Activated B cell treated with CpG ODN at 0.5 μM for 24 hours (primary cell): ENCODE measurements around the gene DHX40. TPM values are rescaled to one million over a fixed set of nuclear protein-coding genes. Genes with fewer than 3 reads are reported as not detected.

Experiments used
- ATAC-seq: fragments of 200-7000 bp; cut with Tn5 transposase; one replicate; pipeline ENCODE4 v1.10.0; 2021; ENCODE audit warnings: low read depth, mild to moderate bottlenecking, moderate library complexity
- CTCF ChIA-PET: fragments of 350-600 bp; sonication (Branson Sonifier 250); formaldehyde crosslinking; loops from one replicate; lab custom pipeline; 2021; ENCODE audit warnings: antibody characterized with exemption; lab: Charles Lee
- POLR2A ChIA-PET: fragments of 350-600 bp; sonication (Branson Sonifier 250); formaldehyde crosslinking; loops from one replicate; lab custom pipeline; 2021; ENCODE audit warnings: antibody characterized with exemption; lab: Charles Lee
- DNase-seq: peaks from one replicate; pipeline ENCODE4 v3.0.0; 2022
- H3K27ac Mint-ChIP-seq: one replicate; pipeline ENCODE4 v1.8.0; 2020; ENCODE audit warnings: mixed read lengths
- H3K27me3 Mint-ChIP-seq: one replicate; pipeline ENCODE4 v1.8.0; 2021; ENCODE audit warnings: mixed read lengths
- H3K36me3 Mint-ChIP-seq: one replicate; pipeline ENCODE4 v1.8.0; 2021; ENCODE audit warnings: low read depth, mixed read lengths
- H3K4me1 Mint-ChIP-seq: one replicate; pipeline ENCODE4 v1.8.0; 2021; ENCODE audit warnings: mixed read lengths
- H3K4me3 Mint-ChIP-seq: one replicate; pipeline ENCODE4 v1.8.0; 2020; ENCODE audit warnings: mild to moderate bottlenecking, mixed read lengths
- H3K9me3 Mint-ChIP-seq: one replicate; pipeline ENCODE4 v1.8.0; 2020; ENCODE audit warnings: mixed read lengths
- intact Hi-C: fragments of 100-400 bp; cut with micrococcal nuclease; formaldehyde crosslinking; loops from one replicate; pipeline ENCODE4 v1.15.1; 2024
- total RNA-seq: library from RNA; stranded (reverse); gene quantifications from 2 replicates; pipeline ENCODE4 v1.2.3, GENCODE V29; 2022
- TF ChIP-seq, protein P1 (sequence below): fragments of 200-600 bp; IDR thresholded peaks from one replicate; pipeline ENCODE4 v1.8.0; 2022; ENCODE audit warnings: antibody characterized with exemption, mild to moderate bottlenecking

DHX40 gene
- total RNA-seq, 1 donor from 2014 or later, result 22.6 TPM

DNA sequence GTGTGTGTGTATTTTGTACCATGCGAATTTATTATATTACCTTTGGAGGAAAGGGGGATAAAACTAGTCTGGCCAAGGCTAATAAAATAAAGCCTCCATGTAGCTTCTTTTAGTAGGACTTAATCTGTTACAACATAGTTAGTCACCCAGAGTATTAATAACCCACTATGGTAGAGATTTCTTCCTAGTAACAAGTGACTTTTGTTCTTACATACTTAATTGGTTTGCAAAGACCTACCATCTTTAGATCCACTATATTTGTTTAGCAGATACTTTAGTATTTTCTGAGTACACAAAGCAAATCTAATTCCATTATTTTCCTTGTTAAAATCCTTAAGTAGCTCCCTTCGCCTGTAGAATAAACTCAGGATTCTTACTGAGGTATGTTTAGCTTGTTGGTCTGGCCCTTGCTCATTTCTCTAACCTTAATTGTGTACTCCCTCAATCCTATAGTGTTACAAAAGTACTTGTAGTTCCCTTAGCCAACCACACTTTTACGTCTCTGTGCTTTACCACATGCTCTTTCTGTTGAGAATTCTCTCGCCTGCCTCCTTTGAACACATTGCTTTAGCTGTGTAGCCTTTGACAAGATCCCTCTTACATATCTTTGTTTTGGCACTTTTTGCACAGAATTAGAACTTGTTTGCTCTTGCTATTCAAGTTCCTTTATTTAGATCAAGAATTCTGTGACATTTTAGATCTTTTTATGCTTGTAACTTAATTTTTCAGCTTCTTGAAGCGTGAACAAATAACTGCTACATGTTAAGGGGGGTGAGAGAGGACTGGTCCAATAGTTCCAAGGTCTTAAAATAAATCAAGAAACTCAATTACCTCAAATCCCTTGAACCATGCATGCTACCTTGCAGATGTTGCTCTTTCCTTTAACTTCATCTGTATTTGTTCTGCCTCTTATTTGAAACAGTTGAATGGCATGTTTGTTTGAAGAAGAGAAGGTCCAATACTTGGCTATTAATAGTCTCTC lies 78.0 kb downstream of the DHX40 start:
- TF ChIP-seq, protein P1, sequence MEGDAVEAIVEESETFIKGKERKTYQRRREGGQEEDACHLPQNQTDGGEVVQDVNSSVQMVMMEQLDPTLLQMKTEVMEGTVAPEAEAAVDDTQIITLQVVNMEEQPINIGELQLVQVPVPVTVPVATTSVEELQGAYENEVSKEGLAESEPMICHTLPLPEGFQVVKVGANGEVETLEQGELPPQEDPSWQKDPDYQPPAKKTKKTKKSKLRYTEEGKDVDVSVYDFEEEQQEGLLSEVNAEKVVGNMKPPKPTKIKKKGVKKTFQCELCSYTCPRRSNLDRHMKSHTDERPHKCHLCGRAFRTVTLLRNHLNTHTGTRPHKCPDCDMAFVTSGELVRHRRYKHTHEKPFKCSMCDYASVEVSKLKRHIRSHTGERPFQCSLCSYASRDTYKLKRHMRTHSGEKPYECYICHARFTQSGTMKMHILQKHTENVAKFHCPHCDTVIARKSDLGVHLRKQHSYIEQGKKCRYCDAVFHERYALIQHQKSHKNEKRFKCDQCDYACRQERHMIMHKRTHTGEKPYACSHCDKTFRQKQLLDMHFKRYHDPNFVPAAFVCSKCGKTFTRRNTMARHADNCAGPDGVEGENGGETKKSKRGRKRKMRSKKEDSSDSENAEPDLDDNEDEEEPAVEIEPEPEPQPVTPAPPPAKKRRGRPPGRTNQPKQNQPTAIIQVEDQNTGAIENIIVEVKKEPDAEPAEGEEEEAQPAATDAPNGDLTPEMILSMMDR, result no peak
- ChIA-PET CTCF (interaction anchor here (0.9 to 1.1 kb wide), 3 partner anchors 25 to 36 kb away, joined by 3 read pairs; no protein-coding TSS in a partner anchor), POLR2A (interaction anchor here (0.5 to 4.2 kb wide), 5 partner anchors 16 to 42 kb away, joined by 3 to 116 read pairs (median 4); partner anchors contain the start of gene CLTC)
- Mint-ChIP-seq H3K4me1 (peaks cover 68% of the 10 kb centered on the region), H3K27me3 (no peaks in the 10 kb centered on the region), H3K9me3 (no peaks in the 10 kb centered on the region), H3K36me3 (peaks cover 35% of the 10 kb centered on the region), H3K4me3 (peak overlapping the region; percentile 21), H3K27ac (peak overlapping the region; percentile 67)
- DNase-seq (no peak), ATAC-seq (peak; percentile 41)
- intact Hi-C loops, result no loop called here

DNA sequence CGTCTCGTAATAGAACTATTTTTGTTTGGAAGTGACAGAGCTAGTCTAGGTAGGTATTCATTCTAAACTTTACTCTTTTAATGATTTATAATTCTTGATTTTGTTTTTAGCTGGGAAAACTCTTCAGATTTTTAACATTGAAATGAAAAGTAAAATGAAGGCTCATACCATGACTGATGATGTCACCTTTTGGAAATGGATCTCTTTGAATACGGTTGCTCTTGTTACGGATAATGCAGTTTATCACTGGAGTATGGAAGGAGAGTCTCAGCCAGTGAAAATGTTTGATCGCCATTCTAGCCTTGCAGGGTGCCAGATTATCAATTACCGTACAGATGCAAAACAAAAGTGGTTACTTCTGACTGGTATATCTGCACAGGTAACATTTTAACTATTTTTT lies 81.9 kb downstream of the DHX40 start:
- Mint-ChIP-seq H3K4me3 (no peak overlapping the region), H3K9me3 (no peaks in the 10 kb centered on the region), H3K36me3 (peaks cover 70% of the 10 kb centered on the region), H3K4me1 (peaks cover 34% of the 10 kb centered on the region), H3K27me3 (no peaks in the 10 kb centered on the region), H3K27ac (no peak overlapping the region)
- DNase-seq, result no peak
- ATAC-seq, result no peak
- POLR2A ChIA-PET, result interaction anchor here (2.0 kb wide), 1 partner anchor 28 kb away, joined by 8 read pairs; the partner anchor contains the start of gene CLTC
- CTCF ChIA-PET, result no interaction called here
- TF ChIP-seq, protein P1, result no peak
- intact Hi-C loops, result no loop called here

DNA sequence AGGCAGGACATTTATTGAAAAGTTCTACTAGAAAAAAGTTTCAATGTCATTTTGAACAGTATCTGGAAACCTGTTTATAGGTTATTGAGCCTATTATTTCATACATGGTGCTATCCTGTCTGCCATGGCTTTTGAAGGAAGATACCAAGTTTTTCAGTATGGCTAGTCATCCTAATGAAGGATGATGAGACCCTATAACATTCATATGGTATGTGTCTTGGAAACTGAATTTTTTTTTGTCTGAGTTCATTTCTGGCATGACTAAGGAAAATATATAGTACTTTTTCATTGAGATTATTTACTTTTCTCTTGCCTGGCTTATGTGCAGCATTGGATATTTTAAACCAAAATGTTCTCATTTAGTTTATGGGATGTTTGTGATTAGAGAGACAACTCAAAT lies 84.5 kb downstream of the DHX40 start:
- H3K9me3 Mint-ChIP-seq, result no peaks in the 10 kb centered on the region
- H3K27ac Mint-ChIP-seq, result no peak overlapping the region
- ChIA-PET POLR2A (no interaction called here), CTCF (no interaction called here)
- TF ChIP-seq, protein P1, result no peak
- intact Hi-C loops, result no loop called here
- H3K4me1 Mint-ChIP-seq, result peaks cover 10% of the 10 kb centered on the region
- ATAC-seq (no peak), DNase-seq (no peak)
- H3K4me3 Mint-ChIP-seq, result no peak overlapping the region
- H3K36me3 Mint-ChIP-seq, result peaks cover 80% of the 10 kb centered on the region
- H3K27me3 Mint-ChIP-seq, result no peaks in the 10 kb centered on the region

DNA sequence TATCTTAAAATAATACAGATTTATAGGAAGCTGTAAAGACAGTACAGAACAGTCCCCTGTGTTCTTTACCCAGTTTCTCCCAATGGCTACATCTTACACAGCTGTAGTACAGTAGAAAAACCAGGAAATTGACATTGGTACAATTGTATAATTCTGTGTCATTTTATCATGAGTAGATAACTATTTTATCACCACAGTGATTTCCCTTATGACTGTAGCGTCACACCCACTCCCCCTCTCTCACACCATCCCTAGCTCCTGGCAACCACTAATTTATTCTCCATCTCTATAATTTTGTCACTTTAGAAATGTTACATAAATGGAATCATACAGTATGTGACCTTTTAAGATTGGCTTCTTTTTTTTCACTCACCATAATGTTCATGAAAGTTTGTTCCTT lies 85.2 kb downstream of the DHX40 start:
- POLR2A ChIA-PET, result no interaction called here
- DNase-seq (no peak), ATAC-seq (no peak)
- CTCF ChIA-PET, result no interaction called here
- intact Hi-C loops, result no loop called here
- no peaks in the 10 kb centered on the region for H3K9me3 Mint-ChIP-seq
- H3K4me1 Mint-ChIP-seq, result peaks cover 7% of the 10 kb centered on the region
- peaks cover 84% of the 10 kb centered on the region for H3K36me3 Mint-ChIP-seq
- H3K27ac Mint-ChIP-seq, result no peak overlapping the region
- H3K4me3 Mint-ChIP-seq, result no peak overlapping the region
- no peaks in the 10 kb centered on the region for H3K27me3 Mint-ChIP-seq
- TF ChIP-seq, protein P1, result no peak

DNA sequence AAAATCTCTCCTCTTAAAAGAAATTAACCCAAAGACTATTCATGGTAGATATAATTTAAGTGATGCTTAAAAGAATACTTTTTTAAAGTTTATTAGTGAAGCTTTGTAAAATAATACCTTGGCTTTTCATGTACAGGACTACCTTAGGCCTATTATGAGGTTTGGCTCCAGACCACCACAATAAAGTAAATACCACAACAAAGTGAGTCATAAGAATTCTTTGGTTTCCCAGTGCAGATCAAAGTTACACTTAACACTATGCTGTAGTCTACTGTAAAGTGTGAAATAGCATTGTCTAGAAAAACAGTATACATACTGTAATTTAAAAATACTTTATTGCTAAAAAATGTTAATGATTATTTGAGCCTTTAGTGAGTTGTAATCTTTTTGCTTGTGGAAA lies 85.9 kb downstream of the DHX40 start:
- POLR2A ChIA-PET, result no interaction called here
- ATAC-seq (no peak), DNase-seq (no peak)
- Mint-ChIP-seq H3K27me3 (no peaks in the 10 kb centered on the region), H3K36me3 (peaks cover 84% of the 10 kb centered on the region), H3K27ac (no peak overlapping the region), H3K4me3 (no peak overlapping the region), H3K9me3 (no peaks in the 10 kb centered on the region), H3K4me1 (peaks cover 7% of the 10 kb centered on the region)
- CTCF ChIA-PET, result no interaction called here
- TF ChIP-seq, protein P1, result no peak
- intact Hi-C loops, result no loop called here
